H1 (cell line): ENCODE results near the gene HEATR9. TPM values are rescaled to one million over a fixed set of nuclear protein-coding genes. Genes with fewer than 3 reads are reported as not detected.

ENCODE experiments used
- CTCF ChIA-PET: fragments of 300-600 bp; sonication (Branson Sonifier 250); formaldehyde crosslinking; loops from one replicate; lab custom pipeline; 2021; ENCODE audit not compliant: partially characterized antibody; lab: Charles Lee
- POLR2A ChIA-PET: fragments of 300-600 bp; sonication (Branson Sonifier 250); formaldehyde crosslinking; loops from one replicate; lab custom pipeline; 2021; ENCODE audit warnings: inconsistent platforms; ENCODE audit not compliant: partially characterized antibody; lab: Charles Lee
- DNase-seq, 2 experiments: peaks; one replicate each; pipeline versions ENCODE4 v3.0.0 to v3.0.0-alpha.2; 2010 to 2022; ENCODE audit warnings: low spot score in 2 of 2, low read depth in 1 of 2, mixed read lengths in 1 of 2
- FAIRE-seq: peaks from 2 replicates; lab custom pipeline; 2011; peaks lifted over from hg19 to GRCh38; lab: Jason Lieb, UNC
- H2AFZ ChIP-seq: 2 replicates; pipeline ENCODE4 v1.8.1; 2012; ENCODE audit warnings: low read length, inconsistent platforms
- H2AK5ac ChIP-seq: 2 replicates; pipeline ENCODE4 v1.6.1; 2013; ENCODE audit warnings: low read depth, low read length
- H2BK120ac ChIP-seq: replicated peaks from 2 replicates; pipeline ENCODE3; 2013; ENCODE audit warnings: low read depth, low read length, inconsistent platforms
- H2BK12ac ChIP-seq: 2 replicates; pipeline ENCODE4 v1.6.1; 2013; ENCODE audit warnings: low read depth, low read length
- H2BK15ac ChIP-seq: 2 replicates; pipeline ENCODE4 v1.6.1; 2013; ENCODE audit warnings: low read length
- H2BK20ac ChIP-seq: 2 replicates; pipeline ENCODE4 v1.6.1; 2013; ENCODE audit warnings: low read length
- H2BK5ac ChIP-seq: 2 replicates; pipeline ENCODE4 v1.6.1; 2013; ENCODE audit warnings: low read depth, low read length
- H3K14ac ChIP-seq: 2 replicates; pipeline ENCODE4 v1.6.1; 2013; ENCODE audit warnings: inconsistent platforms; ENCODE audit not compliant: insufficient read length
- H3K18ac ChIP-seq: 2 replicates; pipeline ENCODE4 v1.6.1; 2013; ENCODE audit warnings: low read length; ENCODE audit errors: extremely low read depth
- H3K23ac ChIP-seq: 2 replicates; pipeline ENCODE4 v1.6.1; 2013; ENCODE audit warnings: inconsistent platforms; ENCODE audit not compliant: insufficient read length
- H3K23me2 ChIP-seq: 2 replicates; pipeline ENCODE4 v1.6.1; 2013; ENCODE audit warnings: low read depth, low read length
- H3K27ac ChIP-seq: 2 replicates; pipeline ENCODE4 v1.6.1; 2011; ENCODE audit warnings: low read depth, low read length, inconsistent platforms
- H3K27me3 ChIP-seq, 4 experiments: replicated peaks in 1 of 4; 1 replicate in 1 of 4; 2 replicates in 3 of 4; pipeline versions ENCODE4 v1.6.1 to v1.8.1; 2011 to 2013; ENCODE audit warnings: low read length in 3 of 4, mild to moderate bottlenecking in 3 of 4, inconsistent platforms in 2 of 4, mixed read lengths in 2 of 4, moderate library complexity in 1 of 4; ENCODE audit not compliant: control insufficient read depth in 3 of 4, insufficient read depth in 3 of 4; ENCODE audit errors: extremely low read depth in 1 of 4
- H3K36me3 ChIP-seq, 4 experiments: 2 replicates each; pipeline versions ENCODE4 v1.6.1 to v1.8.1; 2011 to 2013; ENCODE audit warnings: mild to moderate bottlenecking in 4 of 4, low read length in 3 of 4, moderate library complexity in 2 of 4, control low read depth in 1 of 4, inconsistent platforms in 1 of 4; ENCODE audit not compliant: insufficient read depth in 4 of 4, control insufficient read depth in 2 of 4
- H3K4ac ChIP-seq: replicated peaks from 2 replicates; pipeline ENCODE3; 2013; ENCODE audit warnings: low read length, low read depth, mixed read lengths, inconsistent platforms; ENCODE audit not compliant: insufficient read length
- H3K4me1 ChIP-seq, 4 experiments: replicated peaks in 1 of 4; 1 replicate in 1 of 4; 2 replicates in 3 of 4; pipeline versions ENCODE4 v1.6.1 to v1.8.1; 2011 to 2013; ENCODE audit warnings: low read length in 3 of 4, inconsistent platforms in 2 of 4, mixed read lengths in 1 of 4; ENCODE audit not compliant: insufficient read depth in 4 of 4, control insufficient read depth in 3 of 4
- H3K4me2 ChIP-seq, 2 experiments: 2 replicates each; pipeline versions ENCODE4 v1.6.1 to v1.8.1; 2011 to 2013; ENCODE audit warnings: low read depth in 2 of 2, low read length in 2 of 2, control low read depth in 1 of 2, inconsistent platforms in 1 of 2, mild to moderate bottlenecking in 1 of 2; ENCODE audit not compliant: insufficient read depth in 1 of 2
- H3K4me3 ChIP-seq, 4 experiments: fragments of 200-600, 300-600 bp in 1 of 4; sonication (generic), shearing (Covaris generic), sonication (Bioruptor Twin) in 1 of 4; 2 replicates each; pipeline versions ENCODE4 v1.5.1 to v1.8.1; 2011 to 2016; ENCODE audit warnings: low read length in 4 of 4, low read depth in 3 of 4, control low read depth in 2 of 4, inconsistent platforms in 2 of 4, mild to moderate bottlenecking in 2 of 4, mixed read lengths in 1 of 4, moderate library complexity in 1 of 4; ENCODE audit not compliant: insufficient read depth in 2 of 4; ENCODE audit errors: extremely low read depth in 1 of 4
- H3K56ac ChIP-seq: replicated peaks from 2 replicates; pipeline ENCODE3; 2013; ENCODE audit warnings: low read depth, mild to moderate bottlenecking, mixed read lengths, low read length, inconsistent platforms; ENCODE audit not compliant: insufficient read length
- H3K79me1 ChIP-seq: 2 replicates; pipeline ENCODE4 v1.6.1; 2013; ENCODE audit warnings: low read depth, low read length, control low read depth
- H3K79me2 ChIP-seq, 2 experiments: 2 replicates each; pipeline versions ENCODE4 v1.6.1 to v1.8.1; 2012 to 2013; ENCODE audit warnings: low read length in 2 of 2, mild to moderate bottlenecking in 2 of 2, inconsistent platforms in 1 of 2; ENCODE audit not compliant: insufficient read depth in 2 of 2, control insufficient read depth in 1 of 2
- H3K9ac ChIP-seq, 4 experiments: replicated peaks in 1 of 4; 1 replicate in 1 of 4; 2 replicates in 3 of 4; pipeline versions ENCODE4 v1.6.1 to v1.8.1; 2011 to 2013; ENCODE audit warnings: low read depth in 3 of 4, low read length in 3 of 4, control low read depth in 2 of 4, mild to moderate bottlenecking in 2 of 4, moderate library complexity in 2 of 4, inconsistent platforms in 1 of 4; ENCODE audit errors: extremely low read depth in 1 of 4
- H3K9me3 ChIP-seq, 2 experiments: 2 replicates each; pipeline versions ENCODE4 v1.6.1 to v1.8.1; 2012 to 2013; ENCODE audit warnings: mild to moderate bottlenecking in 2 of 2, moderate library complexity in 2 of 2, control low read depth in 1 of 2, inconsistent platforms in 1 of 2, low read depth in 1 of 2, low read length in 1 of 2, mixed read lengths in 1 of 2; ENCODE audit not compliant: insufficient read depth in 2 of 2
- H4K20me1 ChIP-seq, 2 experiments: replicated peaks in 1 of 2; 2 replicates each; pipeline versions ENCODE3 to v1.8.1; 2011 to 2013; ENCODE audit warnings: inconsistent platforms in 2 of 2, low read length in 2 of 2, mild to moderate bottlenecking in 1 of 2; ENCODE audit not compliant: insufficient read depth in 2 of 2, control insufficient read depth in 1 of 2
- H4K5ac ChIP-seq: 2 replicates; pipeline ENCODE4 v1.6.1; 2013; ENCODE audit warnings: low read length, low read depth, mixed read lengths, inconsistent platforms; ENCODE audit not compliant: insufficient read length
- H4K8ac ChIP-seq: 2 replicates; pipeline ENCODE4 v1.8.0; 2013; ENCODE audit warnings: mild to moderate bottlenecking, moderate library complexity, low read length, inconsistent platforms; ENCODE audit not compliant: insufficient read depth; ENCODE audit errors: extremely low read depth
- H4K91ac ChIP-seq: replicated peaks from 2 replicates; pipeline ENCODE3; 2013; ENCODE audit warnings: low read length, mixed read lengths, inconsistent platforms; ENCODE audit not compliant: insufficient read length
- BACH1 ChIP-seq: IDR thresholded peaks from 2 replicates; pipeline ENCODE4 v1.6.1; 2012; ENCODE audit warnings: low read length, improper control_type of control experiment
- CEBPB ChIP-seq: IDR thresholded peaks from 2 replicates; pipeline ENCODE4 v1.6.1; 2012; ENCODE audit warnings: low read depth, low read length
- CHD1 ChIP-seq: IDR thresholded peaks from 2 replicates; pipeline ENCODE4 v1.6.1; 2012; ENCODE audit warnings: low read depth, low read length, improper control_type of control experiment
- EP300 ChIP-seq, 2 experiments: IDR thresholded peaks; 1 replicate in 1 of 2; 2 replicates in 1 of 2; pipeline ENCODE4 v1.6.1; 2011 to 2012; ENCODE audit warnings: low read depth in 2 of 2, low read length in 2 of 2, mild to moderate bottlenecking in 2 of 2, borderline replicate concordance in 1 of 2, inconsistent platforms in 1 of 2, moderate library complexity in 1 of 2
- KDM5A ChIP-seq: fragments of 200-600 bp; IDR thresholded peaks from 2 replicates; pipeline ENCODE4 v1.7.1; 2012; ENCODE audit warnings: mild to moderate bottlenecking, low read length, inconsistent platforms, mixed read lengths
- MAFK ChIP-seq: IDR thresholded peaks from 2 replicates; pipeline ENCODE4 v1.6.1; 2012; ENCODE audit warnings: low read depth, mild to moderate bottlenecking, improper control_type of control experiment, low read length
- POLR2A ChIP-seq, 2 experiments: IDR thresholded peaks; 1 replicate in 1 of 2; 2 replicates in 1 of 2; pipeline ENCODE4 v1.6.1; 2011; ENCODE audit warnings: low read depth in 2 of 2, low read length in 2 of 2, mild to moderate bottlenecking in 2 of 2; ENCODE audit errors: control extremely low read depth in 1 of 2
- RBBP5 ChIP-seq: IDR thresholded peaks from 2 replicates; pipeline ENCODE4 v1.7.1; 2012; ENCODE audit warnings: low read depth, mild to moderate bottlenecking, inconsistent platforms, low read length, moderate library complexity, borderline replicate concordance
- RNF2 ChIP-seq: fragments of 200-900, 300-1000 bp; sonication (generic); IDR thresholded peaks from 2 replicates; pipeline ENCODE4 v1.7.1; 2016; ENCODE audit warnings: borderline replicate concordance, low read depth, mild to moderate bottlenecking, antibody characterized with exemption, low read length; ENCODE audit not compliant: poor library complexity, severe bottlenecking; ENCODE audit errors: missing control alignments
- TAF1 ChIP-seq: IDR thresholded peaks from 2 replicates; pipeline ENCODE4 v1.6.1; 2011; ENCODE audit warnings: mild to moderate bottlenecking, low read depth, low read length
- TCF12 ChIP-seq: IDR thresholded peaks from 2 replicates; pipeline ENCODE4 v1.6.1; 2011; ENCODE audit warnings: low read depth, mild to moderate bottlenecking, low read length
- YY1 ChIP-seq: IDR thresholded peaks from 2 replicates; pipeline ENCODE4 v1.6.1; 2011; ENCODE audit warnings: low read depth, mild to moderate bottlenecking, low read length
- WGBS, 2 experiments: shearing (Covaris generic) in 1 of 2; methylation state at CpG; one replicate each; pipeline versions ENCODE4 v1.1.6 to v1.1.7; 2013 to 2015; ENCODE audit warnings: low lambda C conversion rate in 2 of 2, mixed read lengths in 2 of 2, inconsistent platforms in 1 of 2, low coverage in 1 of 2, missing lambda C conversion rate in 1 of 2; ENCODE audit not compliant: insufficient replicate concordance in 2 of 2, insufficient coverage in 1 of 2, insufficient read length in 1 of 2; ENCODE audit errors: extremely low coverage in 1 of 2, missing lambda C conversion rate in 1 of 2; 5-methylcytosine and 5-hydroxymethylcytosine counted together
- polyA plus RNA-seq, 7 experiments: library from polyadenylated mRNA; depleted of rRNA in 3 of 7; stranded (reverse) in 5 of 7; unstranded in 2 of 7; fragments of >200 nt in 5 of 7; fragments of 200-250 nt in 2 of 7; gene quantifications; 1 replicate in 5 of 7; 2 replicates in 1 of 7; 4 replicates in 1 of 7; pipeline versions ENCODE4 v1.2.1 to v1.2.3, GENCODE V29; 2011 to 2013; ENCODE audit warnings: missing spikeins in 2 of 7, mixed read lengths in 2 of 7
- total RNA-seq: library from RNA; stranded (reverse); fragmentation: NEBNext Ultra II Directional; extraction: Animal tissue kit (Norgen Biotek cat#: 25700); gene quantifications from 2 replicates; pipeline ENCODE4 v1.2.1, GENCODE V29; 2021

The HEATR9 gene
- total and polyA plus RNA-seq, 2 of the 8 experiments (the other 6 are each of a cell fraction or from before 2014, with no cell fraction given): not detected

DNA sequence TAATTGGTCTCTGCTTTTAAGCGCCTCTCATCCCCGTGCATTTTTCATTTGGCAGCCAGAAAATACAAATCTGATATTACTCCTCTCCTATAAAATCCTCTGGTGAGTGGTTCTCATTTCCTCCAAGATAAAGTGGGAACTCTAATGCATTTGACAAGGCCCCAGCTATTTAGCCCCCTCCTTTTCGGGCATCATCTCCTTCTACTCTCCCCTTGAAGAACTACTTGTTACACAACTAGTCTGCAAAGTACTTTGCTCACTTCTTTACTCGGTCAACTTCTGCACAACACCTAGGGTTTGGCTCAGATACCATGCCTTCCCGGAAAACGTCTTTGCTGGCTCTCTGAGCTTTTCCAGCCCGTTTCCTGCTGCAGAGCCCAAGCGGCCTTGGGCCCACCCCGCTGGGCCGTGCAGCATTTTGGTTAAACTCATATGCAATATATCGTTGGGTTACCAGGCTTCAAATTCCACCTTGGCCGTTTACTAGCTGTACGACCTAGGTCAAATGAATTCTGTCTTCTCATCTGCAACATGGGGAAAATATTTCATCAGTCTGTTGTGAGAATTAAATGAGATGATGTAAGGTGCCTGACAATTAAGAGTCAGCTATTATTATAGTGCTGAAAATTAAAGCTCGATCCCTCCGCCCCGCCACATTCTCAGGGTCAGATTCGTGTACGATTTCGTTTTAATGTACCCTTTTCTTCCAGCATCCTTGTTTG, 60.3 kb downstream of the HEATR9 start:
- Histone ChIP-seq H3K27ac (no peak overlapping the region), H3K4ac (peak overlapping the region; percentile 6), H3K9ac (peak overlapping the region; percentile 81 to 97 (median 94)), H3K4me2 (peak overlapping the region; percentile 67 to 69), H2BK5ac (peak overlapping the region; percentile 82), H4K8ac (peak overlapping the region; percentile 76; the same call in 1 of the 2 replicates), H3K4me1 (peaks cover 0 to 10% (median 0%) of the 10 kb centered on the region in 4 experiments; a peak in 3 of 7 replicates), H3K14ac (no peak overlapping the region), H2AFZ (peak overlapping the region; percentile 47; the same call in 1 of the 2 replicates), H2BK20ac (no peak overlapping the region), H3K23ac (no peak overlapping the region), H3K56ac (no peak overlapping the region), H2AK5ac (peak overlapping the region; percentile 54; the same call in 1 of the 2 replicates), H3K79me1 (no peaks in the 10 kb centered on the region), H4K5ac (peak overlapping the region; percentile 52), H2BK12ac (peak overlapping the region; percentile 54; the same call in 1 of the 2 replicates), H2BK120ac (no peak overlapping the region), H3K23me2 (peaks cover 13% of the 10 kb centered on the region), H2BK15ac (no peak overlapping the region), H4K91ac (no peak overlapping the region), H3K36me3 (peaks cover 0 to 4% (median 0%) of the 10 kb centered on the region in 4 experiments; a peak in 1 of 8 replicates), H3K79me2 (peaks cover 22 to 41% of the 10 kb centered on the region in 2 experiments), H4K20me1 (peaks cover 10 to 14% of the 10 kb centered on the region in 2 experiments), H3K9me3 (no peaks in the 10 kb centered on the region), H3K18ac (peak overlapping the region; percentile 63; the same call in 1 of the 2 replicates), H3K4me3 (peak overlapping the region; percentile 91 to 98 (median 94)), H3K27me3 (no peaks in the 10 kb centered on the region)
- DNase-seq: no peak
- POLR2A ChIA-PET: interaction anchor here (0.6 to 5.8 kb wide), 38 partner anchors 8 to 1937 kb away, joined by 3 to 62 read pairs (median 5); partner anchors contain the start of genes C17orf50, GAS2L2, MMP28 and RASL10B
- no peak for FAIRE-seq
- WGBS, 2 experiments: 36% methylated on average over 19 of the region's 19 CpGs; no CpG with 5 or more reads in 1 of the 2 experiments
- CTCF ChIA-PET: interaction anchor here (0.6 to 6.6 kb wide), 25 partner anchors 8 to 1389 kb away, joined by 3 to 107 read pairs (median 3); partner anchors contain the start of gene MMP28
- TF ChIP-seq MAFK (0 out of 2 replicates have a peak, but pooled peaks have one; percentile 5), RNF2 (no peak), BACH1 (0 out of 2 replicates have a peak, but pooled peaks have one; percentile 10), KDM5A (no peak), RBBP5 (no peak), POLR2A (IDR thresholded peaks at IDR 0.05; ENCODE audit: control extremely low read depth in 1 of 2, low read depth in 2 of 2, low read length in 2 of 2) (no peak), CEBPB (peak; percentile 50; the same call in 1 of the 2 replicates), CHD1 (no peak), TCF12 (no peak), YY1 (no peak), TAF1 (no peak), EP300 (IDR thresholded peaks at IDR 0.05; ENCODE audit: borderline replicate concordance in 1 of 2, low read depth in 2 of 2, low read length in 2 of 2) (no peak)
